ENCODE data around the gene LPIN2. TPM values are rescaled to one million over a fixed set of nuclear protein-coding genes. Genes with fewer than 3 reads are reported as not detected.

Gene LPIN2
- total and polyA plus RNA-seq, 2 of the 4 experiments (the other 2 are of a cell fraction): 16.2 to 21.9 TPM

GRCh38 chr18:3002732-3003131 is 10.2 kb downstream of the LPIN2 start:
- no peak overlapping the region for H2BK120ac ChIP-seq (ENCODE audit: low read depth, low read length)
- no peak overlapping the region for H3K56ac ChIP-seq (ENCODE audit: extremely low read depth, insufficient read depth, low read length)
- no peak overlapping the region for H2BK5ac ChIP-seq (ENCODE audit: low read depth, low read length, poor library complexity, severe bottlenecking)
- no peak overlapping the region for H3K4ac ChIP-seq (ENCODE audit: low read depth, low read length)
- no peak overlapping the region for H3K9ac ChIP-seq (ENCODE audit: low read depth, low read length)
- no peak overlapping the region for H2BK15ac ChIP-seq (ENCODE audit: low read depth, low read length)
- ATAC-seq (ENCODE audit: low read depth) (0 out of 2 replicates have a peak, but pooled peaks have one; percentile 32), DNase-seq (no peak)
- no peak overlapping the region for H3K14ac ChIP-seq (replicated peaks; ENCODE audit: low read depth, low read length)
- ChIA-PET POLR2A (ENCODE audit: unreplicated experiment) (no interaction called here), CTCF (interaction anchor here (1.5 kb wide), 1 partner anchor 17 kb away, joined by 4 read pairs; no protein-coding TSS in a partner anchor)
- no peak overlapping the region for H3K27ac ChIP-seq (ENCODE audit: insufficient read depth, low read length)
- H3K23ac ChIP-seq (ENCODE audit: low read depth, low read length): no peak overlapping the region
- H4K5ac ChIP-seq (ENCODE audit: low read depth, low read length): peak overlapping the region; percentile 23; the same call in 1 of the 2 replicates
- TF ChIP-seq USF2 (IDR thresholded peaks at IDR 0.05; ENCODE audit: low read depth, low read length) (no peak), CHD1 (IDR thresholded peaks at IDR 0.05; ENCODE audit: low read depth, low read length) (no peak), ELK1 (IDR thresholded peaks at IDR 0.05; ENCODE audit: borderline replicate concordance, low read depth, low read length) (no peak), RCOR1 (IDR thresholded peaks at IDR 0.05; ENCODE audit: insufficient replicate concordance, low read length) (no peak), FOS (IDR thresholded peaks at IDR 0.05; ENCODE audit: low read depth, low read length) (no peak), CEBPB (IDR thresholded peaks at IDR 0.05; ENCODE audit: low read depth, low read length) (no peak), CTCF (conservative IDR thresholded peaks at IDR 0.05; ENCODE audit: low read depth, low read length) (no peak), MAFK (IDR thresholded peaks at IDR 0.05; ENCODE audit: low read depth, low read length) (no peak), NFE2L2 (IDR thresholded peaks at IDR 0.05; ENCODE audit: low read depth, low read length) (no peak), RFX5 (IDR thresholded peaks at IDR 0.05; ENCODE audit: low read depth, low read length) (no peak), MXI1 (IDR thresholded peaks at IDR 0.05; ENCODE audit: borderline replicate concordance, low read depth, low read length) (no peak), BHLHE40 (IDR thresholded peaks at IDR 0.05; ENCODE audit: low read depth, low read length) (no peak), MAZ (IDR thresholded peaks at IDR 0.05; ENCODE audit: borderline replicate concordance, low read depth, low read length) (no peak), POLR2A (IDR thresholded peaks at IDR 0.05; ENCODE audit: low read depth, low read length) (no peak), SMC3 (IDR thresholded peaks at IDR 0.05; ENCODE audit: low read depth, low read length) (no peak), RAD21 (IDR thresholded peaks at IDR 0.05; ENCODE audit: low read length) (no peak)
- in situ Hi-C loops (cut with MboI; ENCODE audit: low sequenced_read_pairs): no loop called here
- intact Hi-C loops (cut with micrococcal nuclease): loop anchor here (10.0 kb wide), 1 partner anchor 48 kb away; no protein-coding TSS in a partner anchor
- peaks cover 7% of the 10 kb centered on the region for H3K4me1 ChIP-seq (ENCODE audit: control insufficient read depth, insufficient read depth, low read length)
- peaks cover 6% of the 10 kb centered on the region; the same call in 1 of the 2 replicates for H3K9me3 ChIP-seq (ENCODE audit: control insufficient read depth, insufficient read depth, low read length)
- peaks cover 28% of the 10 kb centered on the region for H4K20me1 ChIP-seq (ENCODE audit: insufficient read depth, low read length)
- no peak overlapping the region for H4K8ac ChIP-seq (ENCODE audit: low read depth in 2 of 2, low read length in 2 of 2)
- BruUV-seq (replicated peaks): no TSS peak
- H2AK5ac ChIP-seq (ENCODE audit: low read depth, low read length): no peak overlapping the region
- no peaks in the 10 kb centered on the region for H3K27me3 ChIP-seq (ENCODE audit: control insufficient read depth, insufficient read depth, low read length)
- H3K36me3 ChIP-seq (ENCODE audit: control insufficient read depth, insufficient read depth, low read length): peaks cover 17% of the 10 kb centered on the region
- whole genome bisulfite sequencing, 2 experiments (ENCODE audit: extremely low coverage in 2 of 2, insufficient read length in 1 of 2): 50% methylated on average over 2 of the region's 5 CpGs; no CpG with 5 or more reads in 1 of the 2 experiments
- H3K18ac ChIP-seq (ENCODE audit: low read depth, low read length): no peak overlapping the region
- no peak overlapping the region for H2BK20ac ChIP-seq (ENCODE audit: low read depth, low read length)
- peaks cover 26 to 66% of the 10 kb centered on the region in 2 experiments for H3K79me1 ChIP-seq (ENCODE audit: low read depth in 1 of 2, low read length in 2 of 2)
- dilution Hi-C loops (cut with HindIII; ENCODE audit: low sequenced_read_pairs, unreplicated experiment): no loop called here
- H3K4me3 ChIP-seq (ENCODE audit: insufficient read depth, low read depth, low read length): no peak overlapping the region
- H3K4me2 ChIP-seq (ENCODE audit: low read depth, low read length): no peak overlapping the region
- peaks cover 12% of the 10 kb centered on the region for H3K9me1 ChIP-seq (ENCODE audit: insufficient read depth, low read length)
- no peak overlapping the region for H2AK9ac ChIP-seq (replicated peaks; ENCODE audit: low read depth, low read length, poor library complexity)
- no peak overlapping the region for H2AFZ ChIP-seq (replicated peaks; ENCODE audit: low read length, poor library complexity)
- H4K91ac ChIP-seq (ENCODE audit: insufficient read depth, low read depth, low read length): no peak overlapping the region

Data from IMR-90 (cell line).